ENCODE data around the gene PHETA1.

DNA sequence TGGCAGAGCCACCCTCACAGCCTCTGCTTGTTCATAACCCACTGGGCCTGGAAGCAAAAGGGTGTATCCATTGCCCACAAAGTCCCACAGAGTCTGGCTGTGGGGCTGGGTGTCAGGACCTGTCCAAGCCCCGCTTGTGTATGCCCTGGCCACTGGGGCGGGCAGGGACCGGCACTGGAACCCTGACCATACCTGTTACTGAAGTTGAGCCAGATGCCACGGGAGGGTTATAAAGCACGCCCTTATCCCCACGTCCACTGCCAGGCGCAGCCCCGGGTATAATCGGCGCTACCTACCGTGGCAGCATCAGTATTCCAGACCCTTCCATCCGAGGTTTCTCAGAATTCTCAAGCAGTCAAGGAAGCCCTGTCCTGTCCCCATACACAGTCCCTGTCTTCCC lies 40.8 kb downstream of the PHETA1 start:
- TF ChIP-seq, protein P1, sequence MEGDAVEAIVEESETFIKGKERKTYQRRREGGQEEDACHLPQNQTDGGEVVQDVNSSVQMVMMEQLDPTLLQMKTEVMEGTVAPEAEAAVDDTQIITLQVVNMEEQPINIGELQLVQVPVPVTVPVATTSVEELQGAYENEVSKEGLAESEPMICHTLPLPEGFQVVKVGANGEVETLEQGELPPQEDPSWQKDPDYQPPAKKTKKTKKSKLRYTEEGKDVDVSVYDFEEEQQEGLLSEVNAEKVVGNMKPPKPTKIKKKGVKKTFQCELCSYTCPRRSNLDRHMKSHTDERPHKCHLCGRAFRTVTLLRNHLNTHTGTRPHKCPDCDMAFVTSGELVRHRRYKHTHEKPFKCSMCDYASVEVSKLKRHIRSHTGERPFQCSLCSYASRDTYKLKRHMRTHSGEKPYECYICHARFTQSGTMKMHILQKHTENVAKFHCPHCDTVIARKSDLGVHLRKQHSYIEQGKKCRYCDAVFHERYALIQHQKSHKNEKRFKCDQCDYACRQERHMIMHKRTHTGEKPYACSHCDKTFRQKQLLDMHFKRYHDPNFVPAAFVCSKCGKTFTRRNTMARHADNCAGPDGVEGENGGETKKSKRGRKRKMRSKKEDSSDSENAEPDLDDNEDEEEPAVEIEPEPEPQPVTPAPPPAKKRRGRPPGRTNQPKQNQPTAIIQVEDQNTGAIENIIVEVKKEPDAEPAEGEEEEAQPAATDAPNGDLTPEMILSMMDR (IDR thresholded peaks at IDR 0.05), result no peak
- TF ChIP-seq POLR2A (IDR thresholded peaks at IDR 0.05), result no peak

All from uterus (tissue), 2 donors.